Subcutaneous preadipocyte (primary cell): Measurements from ENCODE around the gene TMEM243. TPM values are rescaled to one million over a fixed set of nuclear protein-coding genes. Genes with fewer than 3 reads are reported as not detected.

Source experiments
- small RNA-seq: library from RNA; depleted of rRNA; stranded (forward); fragments of <200 nt; gene quantifications from one replicate; pipeline ENCODE3, GENCODE V24; 2012
- total RNA-seq: library from RNA; depleted of rRNA; stranded (reverse); fragments of >200 nt; gene quantifications from 2 replicates; pipeline ENCODE4 v1.2.3, GENCODE V29; 2012

Gene TMEM243, protein sequence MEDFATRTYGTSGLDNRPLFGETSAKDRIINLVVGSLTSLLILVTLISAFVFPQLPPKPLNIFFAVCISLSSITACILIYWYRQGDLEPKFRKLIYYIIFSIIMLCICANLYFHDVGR
- 33.4 and 33.8 TPM in 2 replicates for total RNA-seq

DNA sequence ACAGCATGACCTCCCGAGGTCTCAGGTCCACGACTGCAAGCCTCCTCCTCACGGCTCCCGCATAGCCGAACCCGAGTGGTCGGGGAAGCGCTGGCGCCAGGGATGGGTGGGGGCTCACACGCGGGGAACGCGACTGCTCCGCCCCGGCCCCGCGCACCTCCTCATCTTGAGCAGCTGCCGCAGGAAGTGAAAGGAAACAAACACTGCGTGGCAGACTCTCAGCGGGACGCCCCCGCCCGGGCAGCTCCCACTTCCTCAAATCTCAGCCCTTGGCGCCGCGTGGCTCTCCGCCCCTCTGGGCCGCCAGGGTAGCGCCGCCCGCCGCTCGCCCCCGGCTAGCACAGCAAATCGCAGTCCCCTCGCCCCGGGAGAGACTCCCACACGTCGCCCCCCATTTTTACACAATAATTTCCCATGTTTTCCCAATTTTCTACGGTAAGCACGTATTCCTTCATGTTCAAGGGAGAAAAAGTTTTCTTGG, at the start of gene TMEM243:
TSS of gene TMEM243 (minus strand) at position 188 of the 481 bp plus-strand sequence. CDS start 229 bp downstream, outside the sequence.

DNA sequence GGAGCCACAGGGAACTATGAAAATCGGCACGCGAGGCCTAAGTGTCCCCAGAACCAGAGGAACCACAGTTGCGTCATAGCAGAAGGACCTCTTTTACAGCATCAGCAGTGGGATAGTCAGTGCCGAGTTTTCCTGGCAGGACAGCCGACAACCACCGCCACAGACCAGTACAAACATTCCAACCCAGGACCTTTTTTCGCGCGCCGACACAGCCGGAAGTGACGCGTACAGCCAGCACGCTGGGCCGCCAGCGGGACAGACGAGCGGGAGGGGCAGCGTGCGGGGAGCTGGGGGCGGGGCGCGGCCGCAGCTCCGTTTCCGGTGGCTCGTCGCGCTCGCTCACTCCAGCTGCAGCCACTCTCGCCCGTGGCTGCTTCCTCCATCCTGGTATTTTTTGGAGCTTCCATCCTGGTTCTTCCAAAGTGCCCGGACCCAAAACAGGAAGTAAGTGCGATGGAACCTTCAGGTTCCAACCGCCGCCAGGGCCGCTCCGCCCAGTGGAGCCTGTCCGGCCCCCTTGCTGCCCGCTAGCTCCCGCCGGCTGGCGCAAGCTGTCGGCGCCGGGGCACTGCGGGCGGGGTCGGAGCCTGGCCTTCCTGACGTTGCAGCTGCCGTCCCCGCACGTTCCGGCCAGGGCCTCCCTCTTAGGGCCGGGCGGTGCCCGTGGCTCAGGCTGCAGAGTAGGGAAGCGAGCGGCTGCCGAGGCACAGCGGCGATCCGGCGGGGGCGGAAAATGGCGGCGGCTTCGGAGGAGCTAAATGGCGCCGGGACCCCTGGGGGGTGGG, 67.2 kb downstream of the TMEM243 start, which contains the start of gene DMTF1:
TSS of gene DMTF1 (plus strand) at position 342 of the 785 bp plus-strand sequence. CDS start 12,489 bp downstream, outside the sequence.

Small RNA genes lying within 50 kb of the gene (small RNA-seq; reads per million reads assigned to genes)
- not detected for gene RF00019
- not detected for gene RF02271

Other genes with a start within 250 kb of the TMEM243 start
- gene ELAPOR2, start 160.1 kb downstream of the TMEM243 start, total RNA-seq: 2.2 and 3.3 TPM in 2 replicates
- gene DMTF1, start 67.3 kb downstream of the TMEM243 start, total RNA-seq: 66.1 and 85.6 TPM in 2 replicates
- gene CROT, start 125.9 kb upstream of the TMEM243 start, total RNA-seq: 7.6 and 12.5 TPM in 2 replicates